Ascending aorta (tissue), 2 donors: ENCODE results near the gene RFPL1. TPM values are rescaled to one million over a fixed set of nuclear protein-coding genes. Genes with fewer than 3 reads are reported as not detected.

ENCODE experiments used
- DNase-seq, 2 donors: peaks; one replicate each; pipeline ENCODE4 v3.0.0-alpha.2; 2019; ENCODE audit warnings: low spot score in 2 of 2
- H3K27ac ChIP-seq, 2 donors: fragments of 200-600 bp; sonication (generic); one replicate each; pipeline ENCODE4 v1.5.1; 2016 to 2017; ENCODE audit warnings: mild to moderate bottlenecking in 1 of 2
- H3K27me3 ChIP-seq: fragments of 200-600 bp; sonication (generic); one replicate; pipeline ENCODE4 v1.5.1; 2017
- H3K36me3 ChIP-seq, 2 donors: fragments of 200-600 bp; sonication (generic); one replicate each; pipeline ENCODE4 v1.5.1; 2016
- H3K4me1 ChIP-seq, 2 donors: fragments of 200-600 bp; sonication (generic); one replicate each; pipeline ENCODE4 v1.5.1; 2016 to 2017; ENCODE audit warnings: mild to moderate bottlenecking in 1 of 2
- H3K4me3 ChIP-seq, 2 donors: fragments of 200-600 bp; sonication (generic); one replicate each; pipeline ENCODE4 v1.5.1; 2016 to 2017; ENCODE audit warnings: mild to moderate bottlenecking in 1 of 2
- H3K9me3 ChIP-seq, 2 donors: fragments of 200-600 bp; sonication (generic); one replicate each; pipeline ENCODE4 v1.5.1; 2016
- intact Hi-C: fragments of 100-400 bp; cut with DNase I; formaldehyde crosslinking; loops from one replicate; pipeline ENCODE4 v1.15.1; 2023
- total RNA-seq: library from RNA; depleted of rRNA; stranded (reverse); fragments of >200 nt; gene quantifications from one replicate; pipeline ENCODE4 v1.1.0, GENCODE V29; 2016
- TF ChIP-seq, protein P1 (sequence below), 3 experiments: fragments of 200-600 bp in 2 of 3; fragments of 450-650 bp in 1 of 3; sonication (generic) in 2 of 3; IDR thresholded peaks; one replicate each; pipeline ENCODE4 v1.5.1; 2016 to 2019; ENCODE audit warnings: antibody characterized with exemption in 3 of 3, mild to moderate bottlenecking in 1 of 3, moderate library complexity in 1 of 3

Gene RFPL1
- total RNA-seq, 1 donor from 2014 or later, result not detected

GRCh38 chr22:29469755-29470154 is 31.4 kb downstream of the RFPL1 start:
- peaks cover 3% of the 10 kb centered on the region for H3K27me3 ChIP-seq
- TF ChIP-seq, protein P1, sequence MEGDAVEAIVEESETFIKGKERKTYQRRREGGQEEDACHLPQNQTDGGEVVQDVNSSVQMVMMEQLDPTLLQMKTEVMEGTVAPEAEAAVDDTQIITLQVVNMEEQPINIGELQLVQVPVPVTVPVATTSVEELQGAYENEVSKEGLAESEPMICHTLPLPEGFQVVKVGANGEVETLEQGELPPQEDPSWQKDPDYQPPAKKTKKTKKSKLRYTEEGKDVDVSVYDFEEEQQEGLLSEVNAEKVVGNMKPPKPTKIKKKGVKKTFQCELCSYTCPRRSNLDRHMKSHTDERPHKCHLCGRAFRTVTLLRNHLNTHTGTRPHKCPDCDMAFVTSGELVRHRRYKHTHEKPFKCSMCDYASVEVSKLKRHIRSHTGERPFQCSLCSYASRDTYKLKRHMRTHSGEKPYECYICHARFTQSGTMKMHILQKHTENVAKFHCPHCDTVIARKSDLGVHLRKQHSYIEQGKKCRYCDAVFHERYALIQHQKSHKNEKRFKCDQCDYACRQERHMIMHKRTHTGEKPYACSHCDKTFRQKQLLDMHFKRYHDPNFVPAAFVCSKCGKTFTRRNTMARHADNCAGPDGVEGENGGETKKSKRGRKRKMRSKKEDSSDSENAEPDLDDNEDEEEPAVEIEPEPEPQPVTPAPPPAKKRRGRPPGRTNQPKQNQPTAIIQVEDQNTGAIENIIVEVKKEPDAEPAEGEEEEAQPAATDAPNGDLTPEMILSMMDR (IDR thresholded peaks at IDR 0.05), result no peak
- no peaks in the 10 kb centered on the region for H3K9me3 ChIP-seq
- H3K4me3 ChIP-seq, result peak overlapping the region in 1 of 2 donors; percentile 49
- intact Hi-C loops, result no loop called here
- no peak for DNase-seq
- H3K36me3 ChIP-seq, result no peaks in the 10 kb centered on the region
- peaks cover 0 to 7% of the 10 kb centered on the region in 2 donors for H3K4me1 ChIP-seq
- H3K27ac ChIP-seq, result no peak overlapping the region

DNA sequence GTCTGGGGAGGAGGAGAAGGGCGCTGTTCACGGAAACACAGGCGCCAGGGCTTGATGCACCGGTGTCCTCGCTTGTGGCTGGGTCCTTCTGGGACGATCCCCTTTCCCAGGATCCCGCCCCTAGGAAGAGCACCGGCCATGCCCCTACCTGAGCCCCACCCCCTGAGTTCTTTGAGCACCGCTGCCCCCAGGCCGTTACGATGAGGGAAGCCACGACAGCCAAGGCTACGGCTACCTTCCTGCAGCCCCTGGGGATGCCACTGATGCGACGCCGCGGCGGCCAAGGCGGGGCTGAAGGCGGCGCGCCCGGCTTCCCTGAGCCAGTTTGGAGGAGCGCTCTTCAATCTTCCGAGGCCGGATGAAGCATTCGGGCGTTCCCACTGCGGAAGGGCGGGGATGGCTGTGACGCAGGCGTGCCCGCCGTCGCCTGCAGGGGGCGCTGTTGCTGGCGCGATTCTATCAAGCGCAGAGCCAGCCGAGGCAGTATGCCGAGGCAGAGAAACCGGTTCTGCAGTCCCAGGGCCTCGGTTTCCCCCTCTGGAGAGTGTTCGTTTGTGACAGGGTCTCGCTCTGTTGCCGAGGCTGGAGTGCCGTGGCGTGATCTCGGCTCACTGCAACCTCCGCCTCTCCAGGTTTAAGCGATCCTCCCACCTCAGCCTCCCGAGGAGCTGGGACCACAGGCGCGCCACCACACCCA is 31.9 kb downstream of the RFPL1 start:
- Histone ChIP-seq H3K4me1 (peaks cover 0 to 7% of the 10 kb centered on the region in 2 donors), H3K4me3 (peak overlapping the region; percentile 4 to 49), H3K27me3 (peaks cover 3% of the 10 kb centered on the region), H3K36me3 (no peaks in the 10 kb centered on the region), H3K9me3 (no peaks in the 10 kb centered on the region), H3K27ac (no peak overlapping the region)
- TF ChIP-seq, protein P1 (IDR thresholded peaks at IDR 0.05), result peak; percentile 40 to 74 (median 71)
- peak in 1 of 2 donors; percentile 66 for DNase-seq
- intact Hi-C loops, result no loop called here

DNA sequence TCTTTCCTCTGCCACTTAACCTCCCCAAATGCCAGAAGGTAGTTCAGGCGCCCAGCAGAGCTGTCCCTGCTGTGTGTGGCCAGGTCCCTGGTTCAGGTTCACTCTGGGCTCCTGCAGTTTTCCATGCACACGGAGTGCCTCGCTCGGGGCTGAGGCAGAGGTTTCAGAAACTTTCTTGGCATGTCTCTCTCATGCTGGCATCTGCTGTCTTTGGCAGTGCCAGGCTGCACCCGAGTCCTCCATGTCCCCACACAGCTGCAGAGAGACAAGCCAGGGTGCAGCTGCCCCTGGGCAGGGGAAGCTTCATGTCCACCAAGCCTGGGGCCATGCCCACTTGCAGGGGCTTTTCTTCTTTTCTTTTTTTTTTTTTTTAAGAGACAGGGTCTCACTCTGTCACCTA is 34.6 kb downstream of the RFPL1 start:
- H3K27me3 ChIP-seq, result peaks cover 3% of the 10 kb centered on the region
- no peak overlapping the region for H3K27ac ChIP-seq
- no peak overlapping the region for H3K4me3 ChIP-seq
- TF ChIP-seq, protein P1 (IDR thresholded peaks at IDR 0.05), result no peak
- DNase-seq, result no peak
- intact Hi-C loops, result no loop called here
- peaks cover 0 to 7% of the 10 kb centered on the region in 2 donors for H3K4me1 ChIP-seq
- no peaks in the 10 kb centered on the region for H3K36me3 ChIP-seq
- H3K9me3 ChIP-seq, result no peaks in the 10 kb centered on the region

GRCh38 chr22:29475550-29475949 is 37.2 kb downstream of the RFPL1 start:
- intact Hi-C loops, result no loop called here

DNA sequence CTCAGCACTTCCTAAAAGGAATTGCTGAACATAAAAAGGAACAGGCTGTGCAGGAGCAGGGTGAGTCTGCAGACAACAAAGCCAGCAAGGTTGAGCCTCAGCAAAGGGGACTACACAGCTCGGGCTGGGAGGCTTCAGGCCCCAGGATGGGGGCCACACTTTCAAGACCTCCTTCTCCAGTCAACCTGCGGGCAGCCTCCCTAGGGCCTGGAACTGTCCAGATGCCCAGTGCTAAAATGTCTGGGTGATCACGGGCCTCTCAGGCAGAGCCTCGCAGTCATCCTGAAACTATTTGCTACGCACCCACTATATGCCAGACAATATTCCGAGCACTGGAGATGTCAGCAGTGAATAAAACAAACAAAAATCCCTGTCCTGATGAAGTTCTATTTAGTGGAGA is 37.7 kb downstream of the RFPL1 start:
- Histone ChIP-seq H3K27me3 (peaks cover 7% of the 10 kb centered on the region), H3K9me3 (no peaks in the 10 kb centered on the region), H3K27ac (no peak overlapping the region), H3K4me3 (no peak overlapping the region), H3K36me3 (no peaks in the 10 kb centered on the region), H3K4me1 (peaks cover 2 to 6% of the 10 kb centered on the region in 2 donors)
- DNase-seq, result no peak
- TF ChIP-seq, protein P1 (IDR thresholded peaks at IDR 0.05), result no peak
- intact Hi-C loops, result no loop called here

More at GRCh38 chr22:29475550-29475949, 37.2 kb downstream of the RFPL1 start:
- TF ChIP-seq, protein P1 (IDR thresholded peaks at IDR 0.05), result no peak
- DNase-seq, result no peak
- Histone ChIP-seq H3K36me3 (no peaks in the 10 kb centered on the region), H3K27me3 (peaks cover 3% of the 10 kb centered on the region), H3K4me3 (no peak overlapping the region), H3K4me1 (peaks cover 1 to 4% of the 10 kb centered on the region in 2 donors), H3K27ac (no peak overlapping the region), H3K9me3 (no peaks in the 10 kb centered on the region)
